ENCODE measurements around the gene A3GALT2.

DNA sequence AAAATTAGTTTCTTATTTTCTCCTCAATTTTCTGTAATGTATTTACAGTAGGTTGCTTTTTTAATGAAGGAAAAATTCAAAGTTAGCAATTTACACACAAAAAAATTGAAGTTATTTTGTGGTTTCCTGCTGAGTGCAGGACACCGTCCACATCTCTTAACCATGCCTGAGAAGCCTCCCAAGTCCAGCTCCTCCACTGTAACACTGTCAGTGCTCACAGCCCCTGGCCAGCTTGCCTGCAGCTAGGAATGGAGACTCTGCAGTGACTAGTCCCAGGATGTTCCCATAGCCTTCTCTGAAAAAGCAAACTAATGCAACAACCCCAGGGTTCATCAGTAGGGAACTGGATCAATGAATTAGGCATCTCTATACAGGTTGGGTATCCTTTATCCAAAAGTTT is 3.5 kb downstream of the A3GALT2 start:
- TF ChIP-seq, protein P1, sequence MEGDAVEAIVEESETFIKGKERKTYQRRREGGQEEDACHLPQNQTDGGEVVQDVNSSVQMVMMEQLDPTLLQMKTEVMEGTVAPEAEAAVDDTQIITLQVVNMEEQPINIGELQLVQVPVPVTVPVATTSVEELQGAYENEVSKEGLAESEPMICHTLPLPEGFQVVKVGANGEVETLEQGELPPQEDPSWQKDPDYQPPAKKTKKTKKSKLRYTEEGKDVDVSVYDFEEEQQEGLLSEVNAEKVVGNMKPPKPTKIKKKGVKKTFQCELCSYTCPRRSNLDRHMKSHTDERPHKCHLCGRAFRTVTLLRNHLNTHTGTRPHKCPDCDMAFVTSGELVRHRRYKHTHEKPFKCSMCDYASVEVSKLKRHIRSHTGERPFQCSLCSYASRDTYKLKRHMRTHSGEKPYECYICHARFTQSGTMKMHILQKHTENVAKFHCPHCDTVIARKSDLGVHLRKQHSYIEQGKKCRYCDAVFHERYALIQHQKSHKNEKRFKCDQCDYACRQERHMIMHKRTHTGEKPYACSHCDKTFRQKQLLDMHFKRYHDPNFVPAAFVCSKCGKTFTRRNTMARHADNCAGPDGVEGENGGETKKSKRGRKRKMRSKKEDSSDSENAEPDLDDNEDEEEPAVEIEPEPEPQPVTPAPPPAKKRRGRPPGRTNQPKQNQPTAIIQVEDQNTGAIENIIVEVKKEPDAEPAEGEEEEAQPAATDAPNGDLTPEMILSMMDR (IDR thresholded peaks at IDR 0.05) = no peak
- TF ChIP-seq EZH2 (IDR thresholded peaks at IDR 0.05) = no peak
